ENCODE results near the gene PPP4R1.

- TF ChIP-seq CTCF (IDR thresholded peaks at IDR 0.05; ENCODE audit: poor library complexity, severe bottlenecking): no peak
- TF ChIP-seq POLR2AphosphoS5 (IDR thresholded peaks at IDR 0.05): no peak
These were observed 5.2 kb downstream of the PPP4R1 start for GRCh38 chr18:9609190-9609589.

Measured in neural cell (in vitro differentiated cells).